Spleen (tissue), 11 donors: ENCODE data around the gene ARHGEF12. TPM values are rescaled to one million over a fixed set of nuclear protein-coding genes. Genes with fewer than 3 reads are reported as not detected.

Experiments used
- DNase-seq: peaks from one replicate; pipeline ENCODE4 v3.0.0-alpha.2; 2020
- H3K27ac ChIP-seq, 8 donors: fragments of 200-600 bp; sonication (generic) in 7 of 8; 1 replicate in 4 of 8; 2 replicates in 4 of 8; pipeline versions ENCODE4 v1.5.0 to v1.8.0; 2016 to 2021; ENCODE audit warnings: inconsistent platforms in 4 of 8, mild to moderate bottlenecking in 4 of 8, moderate library complexity in 1 of 8
- H3K27me3 ChIP-seq, 7 donors: fragments of 200-600 bp; sonication (generic) in 6 of 7; replicated peaks in 1 of 7; 1 replicate in 4 of 7; 2 replicates in 3 of 7; pipeline versions ENCODE4 v1.5.0 to v1.8.0; 2016 to 2021; ENCODE audit warnings: inconsistent platforms in 3 of 7, mild to moderate bottlenecking in 1 of 7
- H3K36me3 ChIP-seq, 6 donors: fragments of 200-600 bp; sonication (generic) in 5 of 6; 1 replicate in 4 of 6; 2 replicates in 2 of 6; pipeline versions ENCODE4 v1.5.0 to v1.8.0; 2016 to 2021; ENCODE audit warnings: inconsistent platforms in 2 of 6
- H3K4me1 ChIP-seq, 6 donors: fragments of 200-600 bp; sonication (generic) in 5 of 6; 1 replicate in 3 of 6; 2 replicates in 3 of 6; pipeline versions ENCODE4 v1.5.0 to v1.8.0; 2016 to 2021; ENCODE audit warnings: inconsistent platforms in 3 of 6
- H3K4me3 ChIP-seq, 8 donors: fragments of 200-600 bp; sonication (generic) in 7 of 8; 1 replicate in 4 of 8; 2 replicates in 4 of 8; pipeline versions ENCODE4 v1.5.0 to v1.8.0; 2016 to 2021; ENCODE audit warnings: inconsistent platforms in 4 of 8, mild to moderate bottlenecking in 4 of 8, moderate library complexity in 2 of 8
- H3K9me3 ChIP-seq, 8 donors: fragments of 200-600 bp; sonication (generic) in 7 of 8; 1 replicate in 4 of 8; 2 replicates in 4 of 8; pipeline versions ENCODE4 v1.5.0 to v1.8.0; 2016 to 2021; ENCODE audit warnings: inconsistent platforms in 4 of 8
- POLR2A ChIP-seq, 3 donors: fragments of 450-650 bp; IDR thresholded peaks; one replicate each; pipeline ENCODE4 v1.5.1; 2017; ENCODE audit warnings: antibody characterized with exemption in 3 of 3, mild to moderate bottlenecking in 1 of 3
- POLR2AphosphoS5 ChIP-seq, 3 donors: sonication (generic); formaldehyde crosslinking; IDR thresholded peaks; one replicate each; pipeline ENCODE4 v1.5.1; 2017; ENCODE audit warnings: antibody characterized with exemption in 3 of 3
- WGBS, 5 donors: extraction: QIAGEN DNeasy Blood & Tissue Kit in 3 of 5; methylation state at CpG; one replicate each; pipeline versions ENCODE4 v1.1.5 to v1.1.7; 2013 to 2018; 5-methylcytosine and 5-hydroxymethylcytosine counted together
- intact Hi-C: fragments of 100-400 bp; cut with DNase I; formaldehyde crosslinking; loops from one replicate; pipeline ENCODE4 v1.15.0; 2023; ENCODE audit warnings: low total_unique reads
- polyA plus RNA-seq, 3 donors: library from polyadenylated mRNA; stranded (reverse); fragments of 200-250 nt; gene quantifications; one replicate each; pipeline ENCODE4 v1.2.1, GENCODE V29; 2013
- total RNA-seq, 7 donors: library from RNA; depleted of rRNA in 3 of 7; stranded (reverse); fragments of >200 nt in 3 of 7; fragmentation: NEBNext Ultra II Directional in 4 of 7; extraction: Animal tissue kit (Norgen Biotek cat#: 25700) in 4 of 7; gene quantifications; one replicate each; pipeline versions ENCODE4 v1.1.0 to v1.2.1, GENCODE V29; 2016 to 2021
- TF ChIP-seq, protein P1 (sequence below), 11 experiments: fragments of 200-600 bp in 7 of 11; fragments of 450-650 bp in 4 of 11; sonication (generic) in 4 of 11; IDR thresholded peaks in 8 of 11; conservative IDR thresholded peaks in 3 of 11; 1 replicate in 7 of 11; 2 replicates in 4 of 11; pipeline versions ENCODE4 v1.4.0 to v1.8.0; 2016 to 2021; ENCODE audit warnings: antibody characterized with exemption in 11 of 11, inconsistent platforms in 4 of 11, mild to moderate bottlenecking in 1 of 11
- donor health status: healthy with polysubstance abuse.
- donor health status: DM: no; HTN: no; CAD: no; lungs with moderate emphysema.
- donor health status: DM: no; HTN: no; CAD: no.
- donor health status: Bipolar disorder and iron deficiency.
- donor health status: healthy.
- donor health status: DM: no; HTN: no; CAD: no.
- donor health status: DM: yes; HTN: yes; CAD: no.

ARHGEF12 gene
- total and polyA plus RNA-seq, 10 donors, result 5.6 to 122 (median 88.6) TPM

DNA sequence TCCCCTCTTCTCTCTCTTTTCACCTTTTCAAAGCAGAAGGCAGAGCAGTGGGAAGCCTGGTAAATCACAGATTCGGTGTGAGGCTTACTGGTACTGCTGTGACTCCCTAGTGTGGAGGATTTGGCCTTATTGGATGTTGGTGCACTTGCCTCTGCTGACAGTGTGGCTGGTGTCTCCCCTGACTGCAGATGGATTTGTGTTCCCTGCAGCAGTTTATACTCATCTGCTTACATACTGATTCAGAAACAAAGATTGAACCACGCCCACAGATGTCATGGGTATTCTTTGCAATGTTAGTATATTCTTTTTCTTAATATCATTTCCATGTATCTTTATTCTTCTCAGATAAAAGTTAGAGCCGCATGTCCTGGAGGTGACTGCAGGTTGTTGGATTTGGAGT lies 148.5 kb downstream of the ARHGEF12 start:
- no peaks in the 10 kb centered on the region for H3K4me1 ChIP-seq
- no peaks in the 10 kb centered on the region for H3K27me3 ChIP-seq
- H3K36me3 ChIP-seq, result peaks cover 0 to 69% (median 45%) of the 10 kb centered on the region in 6 donors
- DNase-seq, result no peak
- intact Hi-C loops, result no loop called here
- WGBS, 5 donors, result 79 to 90% (median 89%) methylated on average over 3 of the region's 3 CpGs
- TF ChIP-seq POLR2A (IDR thresholded peaks at IDR 0.05) (no peak), POLR2AphosphoS5 (IDR thresholded peaks at IDR 0.05) (no peak)
- TF ChIP-seq, protein P1, sequence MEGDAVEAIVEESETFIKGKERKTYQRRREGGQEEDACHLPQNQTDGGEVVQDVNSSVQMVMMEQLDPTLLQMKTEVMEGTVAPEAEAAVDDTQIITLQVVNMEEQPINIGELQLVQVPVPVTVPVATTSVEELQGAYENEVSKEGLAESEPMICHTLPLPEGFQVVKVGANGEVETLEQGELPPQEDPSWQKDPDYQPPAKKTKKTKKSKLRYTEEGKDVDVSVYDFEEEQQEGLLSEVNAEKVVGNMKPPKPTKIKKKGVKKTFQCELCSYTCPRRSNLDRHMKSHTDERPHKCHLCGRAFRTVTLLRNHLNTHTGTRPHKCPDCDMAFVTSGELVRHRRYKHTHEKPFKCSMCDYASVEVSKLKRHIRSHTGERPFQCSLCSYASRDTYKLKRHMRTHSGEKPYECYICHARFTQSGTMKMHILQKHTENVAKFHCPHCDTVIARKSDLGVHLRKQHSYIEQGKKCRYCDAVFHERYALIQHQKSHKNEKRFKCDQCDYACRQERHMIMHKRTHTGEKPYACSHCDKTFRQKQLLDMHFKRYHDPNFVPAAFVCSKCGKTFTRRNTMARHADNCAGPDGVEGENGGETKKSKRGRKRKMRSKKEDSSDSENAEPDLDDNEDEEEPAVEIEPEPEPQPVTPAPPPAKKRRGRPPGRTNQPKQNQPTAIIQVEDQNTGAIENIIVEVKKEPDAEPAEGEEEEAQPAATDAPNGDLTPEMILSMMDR (IDR thresholded peaks at IDR 0.05 in 8 of 11, conservative IDR thresholded peaks at IDR 0.05 in 3 of 11), result no peak
- no peak overlapping the region for H3K4me3 ChIP-seq
- no peaks in the 10 kb centered on the region for H3K9me3 ChIP-seq
- no peak overlapping the region for H3K27ac ChIP-seq

DNA sequence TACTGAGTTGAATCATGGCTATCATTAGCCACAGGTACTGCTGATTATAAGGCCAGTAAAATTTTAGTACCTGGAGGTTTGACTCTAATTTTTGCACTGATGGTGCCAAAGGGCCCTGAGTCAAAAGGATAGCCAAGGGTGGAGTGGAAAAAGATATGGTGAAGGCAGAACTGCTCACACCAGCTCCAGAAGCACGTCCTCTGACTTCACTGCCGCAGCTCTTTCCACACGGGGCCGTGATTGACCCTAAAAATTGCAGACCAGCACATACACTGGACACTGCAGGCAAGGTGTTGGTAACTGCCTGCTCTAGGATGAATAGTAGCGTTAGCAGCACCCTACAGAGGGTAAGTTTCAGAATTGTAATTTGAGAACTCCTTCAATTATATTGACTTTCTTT lies 149.9 kb downstream of the ARHGEF12 start:
- TF ChIP-seq POLR2A (IDR thresholded peaks at IDR 0.05) (no peak), POLR2AphosphoS5 (IDR thresholded peaks at IDR 0.05) (no peak)
- TF ChIP-seq, protein P1 (IDR thresholded peaks at IDR 0.05 in 8 of 11, conservative IDR thresholded peaks at IDR 0.05 in 3 of 11), result no peak
- intact Hi-C loops, result no loop called here
- 93 to 98% (median 96%) methylated on average over 5 of the region's 5 CpGs for WGBS, 5 donors
- Histone ChIP-seq H3K4me3 (no peak overlapping the region), H3K27me3 (no peaks in the 10 kb centered on the region), H3K9me3 (no peaks in the 10 kb centered on the region), H3K4me1 (no peaks in the 10 kb centered on the region), H3K36me3 (peaks cover 0 to 55% (median 38%) of the 10 kb centered on the region in 6 donors), H3K27ac (no peak overlapping the region)
- DNase-seq, result no peak

DNA sequence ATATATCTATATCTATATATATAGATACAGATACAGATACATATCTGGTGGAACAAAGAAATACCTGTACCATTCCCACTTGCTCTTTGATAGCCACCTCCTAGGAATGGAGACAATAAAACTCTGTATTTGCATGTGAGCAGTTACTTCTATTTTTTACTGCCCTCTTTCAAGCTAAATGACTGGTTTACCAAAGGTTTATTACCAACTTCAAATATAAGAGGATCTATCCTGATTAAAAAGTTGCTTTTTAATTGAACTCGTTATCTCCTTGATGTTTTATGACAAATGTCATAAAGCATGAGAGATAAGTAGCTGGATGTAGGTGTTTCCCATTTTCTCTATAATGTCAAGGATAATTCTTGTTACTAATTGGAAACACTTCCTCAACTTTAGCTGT lies 153.6 kb downstream of the ARHGEF12 start:
- Histone ChIP-seq H3K27me3 (no peaks in the 10 kb centered on the region), H3K27ac (no peak overlapping the region), H3K4me3 (no peak overlapping the region), H3K9me3 (no peaks in the 10 kb centered on the region), H3K4me1 (no peaks in the 10 kb centered on the region), H3K36me3 (peaks cover 0 to 18% (median 17%) of the 10 kb centered on the region in 6 donors)
- no peak for DNase-seq
- TF ChIP-seq POLR2A (IDR thresholded peaks at IDR 0.05), result no peak
- TF ChIP-seq, protein P1 (IDR thresholded peaks at IDR 0.05 in 8 of 11, conservative IDR thresholded peaks at IDR 0.05 in 3 of 11), result no peak
- TF ChIP-seq POLR2AphosphoS5 (IDR thresholded peaks at IDR 0.05), result no peak
- intact Hi-C loops, result no loop called here
- 68 to 83% (median 76%) methylated on average over 1 of the region's 1 CpG for WGBS, 5 donors

DNA sequence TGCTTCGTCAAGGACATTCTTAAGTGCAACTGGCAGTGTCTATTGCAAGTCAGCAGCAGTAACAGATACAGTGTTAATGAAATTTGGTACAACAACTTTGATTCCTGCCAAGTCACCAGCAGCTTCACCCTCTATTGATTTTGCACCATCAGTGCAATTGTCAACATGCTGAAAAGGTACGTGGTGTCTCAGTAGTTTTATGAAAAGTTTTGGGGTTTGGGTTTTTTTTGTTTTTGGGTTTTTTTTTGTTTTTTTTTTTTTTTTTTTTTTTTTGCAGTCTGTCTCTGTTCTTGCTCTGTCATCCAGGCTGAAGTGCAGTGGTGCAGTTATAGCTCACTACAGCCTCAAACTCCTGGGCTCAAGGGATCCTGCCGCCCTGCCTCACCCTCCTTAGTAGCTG lies 156.3 kb downstream of the ARHGEF12 start:
- TF ChIP-seq POLR2A (IDR thresholded peaks at IDR 0.05) (no peak), POLR2AphosphoS5 (IDR thresholded peaks at IDR 0.05) (no peak)
- Histone ChIP-seq H3K36me3 (no peaks in the 10 kb centered on the region), H3K4me3 (no peak overlapping the region), H3K27ac (no peak overlapping the region), H3K4me1 (no peaks in the 10 kb centered on the region), H3K27me3 (no peaks in the 10 kb centered on the region), H3K9me3 (no peaks in the 10 kb centered on the region)
- intact Hi-C loops, result no loop called here
- no peak for DNase-seq
- 61 to 77% (median 66%) methylated on average over 3 of the region's 3 CpGs for WGBS, 5 donors

DNA sequence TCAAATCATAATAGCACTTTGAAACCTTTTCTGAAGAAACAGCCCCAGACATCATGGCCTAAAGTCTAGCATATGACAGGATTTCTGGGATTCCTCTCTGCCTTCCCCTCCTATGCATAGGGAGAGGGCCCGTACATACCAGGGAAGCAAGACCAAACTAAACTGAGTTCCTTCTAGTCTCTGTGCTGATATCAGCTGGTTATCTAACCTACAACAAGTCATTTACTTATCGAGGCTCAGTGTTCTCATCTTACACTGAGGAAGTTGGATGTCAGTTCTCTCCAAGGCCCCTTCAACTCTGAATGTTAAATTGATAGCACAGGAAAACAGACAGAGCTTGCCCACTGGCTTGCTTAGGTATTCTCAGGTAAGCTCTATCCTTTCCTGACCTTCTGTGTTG lies 158.4 kb downstream of the ARHGEF12 start:
- Histone ChIP-seq H3K9me3 (no peaks in the 10 kb centered on the region), H3K27me3 (peaks cover 0 to 7% (median 0%) of the 10 kb centered on the region in 7 donors), H3K36me3 (no peaks in the 10 kb centered on the region), H3K4me3 (no peak overlapping the region), H3K4me1 (no peaks in the 10 kb centered on the region), H3K27ac (no peak overlapping the region)
- no peak for DNase-seq
- TF ChIP-seq POLR2AphosphoS5 (IDR thresholded peaks at IDR 0.05) (no peak), POLR2A (IDR thresholded peaks at IDR 0.05) (no peak)
- TF ChIP-seq, protein P1 (IDR thresholded peaks at IDR 0.05 in 8 of 11, conservative IDR thresholded peaks at IDR 0.05 in 3 of 11), result no peak
- 54 to 63% (median 57%) methylated on average over 2 of the region's 2 CpGs for whole genome bisulfite sequencing, 5 donors
- intact Hi-C loops, result no loop called here
